C1 segment of cervical spinal cord (tissue), 14 donors: ENCODE measurements around the gene REC8.
A peak's percentile ranks its signal among the peaks of the same experiment; 100 is the strongest.
"Not testable (repeated sequence)": the region's sequence is repeated elsewhere in the genome, so short reads cannot be mapped to it uniquely, and the experiment has no call there.

Experiments
- DNase-seq, 14 donors: peaks; one replicate each; lab custom pipeline; 2025; lab: John Stamatoyannopoulos, UW

Gene REC8

DNA sequence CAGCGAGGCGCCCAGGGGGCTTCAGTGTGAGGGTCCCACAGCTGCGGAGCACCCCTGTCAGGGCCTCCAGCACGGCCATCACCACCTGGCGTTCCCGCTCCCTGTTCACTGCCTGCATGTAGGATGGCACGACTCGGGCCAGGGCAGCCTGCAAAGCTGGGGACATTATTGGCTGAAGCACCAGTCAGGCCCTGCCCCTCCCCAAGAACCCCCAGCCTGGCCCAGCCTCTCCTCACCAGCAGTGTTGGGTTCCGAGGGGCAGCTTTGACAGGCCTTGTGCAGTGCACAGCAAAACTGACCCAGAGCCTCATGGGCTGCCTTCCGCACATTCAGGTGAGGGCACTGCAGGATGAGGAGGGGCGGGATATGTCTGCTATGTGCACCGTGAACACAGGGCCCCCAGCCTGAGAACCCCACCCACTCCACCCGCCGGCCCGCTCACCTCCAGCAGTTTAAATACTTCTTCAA lies 11.2 kb downstream of the REC8 start:
- no peak for DNase-seq

DNA sequence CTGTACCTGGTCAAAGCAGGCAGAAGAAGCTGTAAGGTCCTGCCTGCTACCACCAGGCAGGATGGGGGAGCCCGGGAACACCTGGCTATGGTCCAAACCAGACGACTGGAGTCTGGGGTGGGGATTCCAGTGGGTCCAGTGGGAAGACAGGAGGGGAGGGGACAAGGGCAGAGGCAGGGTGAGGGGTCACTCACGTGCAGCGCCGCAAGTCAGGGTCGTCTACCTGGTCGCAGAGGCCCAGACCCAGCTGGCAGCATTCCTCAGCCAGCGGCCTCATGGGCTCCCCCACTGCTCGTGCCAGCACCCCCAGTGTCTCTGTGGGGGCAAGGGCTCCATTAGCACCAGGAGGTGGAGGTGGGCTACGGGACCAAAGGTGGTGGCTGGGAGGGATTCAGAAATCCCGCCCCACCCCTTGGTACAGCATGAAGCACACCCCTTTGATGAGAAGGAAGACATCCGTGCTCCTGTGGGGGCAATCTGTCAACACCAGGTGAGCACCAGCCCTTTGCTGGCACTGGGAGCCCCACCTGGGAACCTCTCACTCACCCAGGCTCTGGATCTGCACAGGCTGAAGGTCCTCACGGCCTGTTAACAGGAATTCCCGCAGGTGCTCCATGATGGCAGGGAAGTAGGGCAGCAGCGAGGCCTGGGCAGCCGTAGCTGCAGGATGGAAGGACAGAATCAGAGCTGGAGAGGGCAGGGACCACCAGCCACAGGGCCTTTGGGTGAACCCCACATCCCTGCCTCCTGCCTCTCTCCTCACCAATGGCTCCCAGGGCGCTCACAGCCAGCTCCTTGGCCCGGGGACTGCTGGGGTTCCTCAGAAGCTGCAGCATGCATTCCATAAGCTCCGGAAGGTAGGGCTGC lies 12.5 kb downstream of the REC8 start:
- no peak for DNase-seq

DNA sequence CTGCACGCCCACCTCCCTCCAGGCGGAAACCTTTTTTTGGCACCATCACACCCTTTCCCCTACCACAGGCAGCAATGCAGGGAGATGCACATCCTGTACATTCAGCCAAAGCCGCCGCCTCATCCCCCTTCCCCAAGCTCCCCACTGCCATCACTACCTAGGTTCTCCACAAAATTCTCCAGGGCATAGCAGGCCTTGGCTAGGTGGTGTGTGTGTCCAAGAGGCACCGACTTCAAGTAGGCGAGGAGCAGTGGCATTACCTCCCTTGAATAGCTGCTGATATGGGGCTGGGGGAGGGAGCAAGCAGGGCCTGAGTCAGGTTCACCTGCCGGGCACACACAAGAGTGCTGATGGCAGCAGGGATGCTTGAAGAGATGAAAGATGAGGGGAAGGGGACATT lies 13.1 kb downstream of the REC8 start:
- no peak for DNase-seq

DNA sequence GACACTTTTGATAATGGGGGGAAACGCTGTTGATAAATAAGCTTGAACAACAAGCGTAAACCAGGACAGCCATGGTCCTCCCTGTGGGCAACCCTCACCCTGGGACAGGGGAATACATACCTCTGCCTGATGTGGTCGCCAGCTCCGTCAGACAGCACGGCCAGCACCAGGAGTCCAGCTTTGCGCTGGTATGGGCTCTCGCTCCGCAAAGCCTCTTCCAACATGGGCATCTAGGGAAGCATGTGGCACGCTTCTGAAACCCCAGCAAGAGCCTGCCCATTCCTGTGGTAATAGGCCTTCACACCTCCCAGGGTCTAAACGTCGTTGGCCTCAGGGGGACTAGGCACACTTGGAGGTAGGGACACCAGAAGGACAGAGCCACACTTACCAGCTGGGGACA lies 13.9 kb downstream of the REC8 start:
- no peak for DNase-seq

DNA sequence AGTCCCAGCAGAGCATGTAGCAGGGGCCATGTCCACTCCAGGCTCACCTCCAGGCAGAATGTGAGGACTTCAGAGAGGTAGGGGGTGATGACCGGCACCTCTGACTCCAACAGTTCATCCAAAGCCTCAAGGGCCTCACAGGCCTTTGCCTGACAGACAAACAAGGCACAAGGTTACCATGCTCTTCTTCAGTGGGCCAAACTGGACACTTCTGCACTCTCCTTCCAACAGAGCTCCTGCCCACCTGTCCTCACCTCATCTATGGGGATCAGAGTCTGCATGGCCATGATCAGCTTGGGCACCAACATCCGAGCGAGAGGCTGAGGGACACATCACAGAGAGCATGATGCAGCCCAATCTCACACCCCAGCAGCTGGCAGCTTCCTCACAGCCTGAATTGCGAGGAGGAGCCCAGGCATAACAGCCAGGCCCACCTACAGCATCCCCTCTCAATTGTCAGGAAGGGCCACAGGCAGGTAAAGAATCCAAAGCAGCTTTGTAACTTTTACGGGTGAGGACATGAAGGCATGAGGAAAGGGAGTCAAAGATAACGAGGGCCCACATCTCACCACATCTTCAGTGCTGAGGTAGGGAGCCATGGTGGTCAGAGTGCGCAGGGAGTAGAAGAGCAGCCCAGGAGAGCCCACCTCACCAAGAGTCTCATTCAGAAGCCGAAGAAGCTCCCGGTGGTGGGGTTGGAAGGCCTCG lies 15.1 kb downstream of the REC8 start:
- no peak for DNase-seq

DNA sequence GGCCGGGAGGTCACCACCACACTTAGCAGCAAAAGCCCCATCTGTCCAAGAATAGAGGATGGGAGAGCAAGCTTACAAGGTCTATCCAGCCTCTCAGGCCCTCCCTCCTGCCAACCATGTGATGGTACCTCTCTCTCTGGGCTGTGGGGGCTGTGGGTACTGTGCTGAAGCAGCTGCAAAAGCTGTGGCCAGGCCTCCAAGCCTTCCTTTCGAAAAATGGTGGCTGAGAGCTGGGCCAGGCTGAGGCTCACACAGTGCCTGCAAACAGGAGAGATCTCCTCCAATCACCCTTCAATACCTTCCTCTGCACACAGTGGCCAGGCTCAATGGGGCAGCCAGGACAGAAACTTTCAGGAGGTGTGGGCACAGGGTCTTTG lies 15.6 kb downstream of the REC8 start:
- no peak for DNase-seq

DNA sequence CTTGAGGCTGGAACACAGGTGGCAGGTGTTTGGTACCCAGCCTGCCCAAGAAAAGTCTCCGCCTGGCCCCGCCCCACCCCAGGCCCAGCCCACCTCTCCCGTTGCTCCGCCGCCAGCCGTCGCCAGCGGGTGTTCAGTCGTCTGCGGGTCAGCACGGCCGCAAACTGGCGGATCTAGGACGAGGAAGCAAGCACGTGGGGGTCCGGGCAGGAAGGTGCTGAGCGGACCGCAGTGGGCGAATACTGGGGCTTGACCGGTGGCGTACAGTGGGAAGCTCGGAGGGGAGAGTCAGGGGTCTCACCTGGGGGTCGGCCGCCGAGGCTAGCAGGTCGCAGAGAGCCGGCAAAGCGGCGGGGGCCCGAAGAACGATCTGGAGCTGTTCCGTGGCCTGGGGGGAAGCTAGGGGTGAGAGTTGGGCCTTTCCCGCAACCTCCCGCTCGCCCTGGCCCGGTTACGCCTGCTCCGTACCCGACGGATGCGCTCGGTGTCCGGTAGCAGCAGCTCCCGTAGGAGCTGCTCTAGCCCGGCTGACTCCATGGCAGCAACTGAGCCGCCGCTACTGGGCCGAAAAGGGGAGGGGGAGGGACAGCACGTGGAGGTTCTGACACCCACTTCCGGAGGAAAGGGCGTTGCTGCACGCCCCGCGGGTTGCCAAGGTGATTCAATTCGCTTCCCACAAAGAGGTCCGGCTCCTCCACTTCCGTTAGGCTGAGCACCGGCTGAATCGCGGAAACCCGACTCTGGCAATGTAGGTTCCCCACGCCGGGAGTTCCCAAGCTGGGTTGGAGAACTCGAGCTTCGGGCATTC lies 16.6 kb downstream of the REC8 start, which contains the start of gene IPO4:
Gene IPO4 (minus strand): TSS at position 566 of the 808 bp plus-strand sequence. CDS start 29 bp downstream, at position 537.
- peak; percentile 51 to 96 (median 88) for DNase-seq

DNA sequence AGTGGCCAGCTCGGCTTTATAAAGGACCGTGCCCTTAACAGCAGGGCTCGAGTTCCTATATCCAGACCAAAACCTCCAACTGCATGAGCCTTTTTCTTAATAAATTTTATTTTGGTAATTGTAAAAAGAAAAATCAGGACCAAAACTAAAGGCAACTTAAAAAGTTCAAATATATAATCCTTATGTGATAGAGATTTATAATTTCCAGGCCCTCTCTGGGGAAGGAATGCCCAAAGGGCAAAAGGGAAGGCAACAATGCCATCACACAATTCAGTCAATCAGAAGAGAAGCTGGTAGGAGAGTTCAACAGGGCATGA lies 17.1 kb downstream of the REC8 start:
- no peak for DNase-seq

DNA sequence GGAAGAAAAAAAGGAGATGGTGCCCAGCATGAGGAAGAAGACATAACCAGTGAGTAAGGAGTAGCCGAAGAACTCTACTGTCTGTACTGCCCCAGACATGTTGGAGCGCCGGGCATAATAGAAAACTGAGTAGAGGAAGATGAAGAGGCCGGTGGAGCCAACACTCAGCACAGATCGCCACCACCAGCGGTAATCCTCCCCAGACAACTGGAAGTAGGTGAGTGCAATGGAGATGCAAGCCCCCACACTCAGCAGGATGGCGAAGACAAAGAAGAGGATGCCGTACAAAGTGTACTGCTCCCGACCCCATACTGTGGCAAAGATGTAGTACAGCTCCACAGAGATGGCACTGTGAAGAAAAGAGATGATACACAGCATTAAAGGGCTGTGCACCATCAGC lies 17.6 kb downstream of the REC8 start:
- DNase-seq: no peak

DNA sequence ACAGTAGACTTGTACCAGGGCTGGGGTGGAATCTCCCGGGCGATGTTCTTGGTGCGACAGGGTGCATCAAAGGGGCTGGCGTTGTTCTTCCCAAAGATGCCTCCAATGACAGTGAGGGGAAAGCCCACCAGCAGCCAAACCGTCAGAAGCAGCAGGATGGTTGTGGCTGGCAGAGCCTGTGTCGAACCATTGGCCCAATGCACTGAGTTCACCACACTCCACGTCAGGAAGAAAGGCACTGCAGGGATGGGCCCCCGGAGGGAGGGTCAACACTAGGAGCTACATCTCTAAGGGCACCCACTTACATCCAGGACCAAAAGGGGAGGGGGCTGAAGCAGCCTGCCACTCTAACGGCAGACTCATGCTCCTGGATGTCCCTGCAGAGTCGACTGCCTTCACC lies 18.5 kb downstream of the REC8 start:
- DNase-seq: no peak

DNA sequence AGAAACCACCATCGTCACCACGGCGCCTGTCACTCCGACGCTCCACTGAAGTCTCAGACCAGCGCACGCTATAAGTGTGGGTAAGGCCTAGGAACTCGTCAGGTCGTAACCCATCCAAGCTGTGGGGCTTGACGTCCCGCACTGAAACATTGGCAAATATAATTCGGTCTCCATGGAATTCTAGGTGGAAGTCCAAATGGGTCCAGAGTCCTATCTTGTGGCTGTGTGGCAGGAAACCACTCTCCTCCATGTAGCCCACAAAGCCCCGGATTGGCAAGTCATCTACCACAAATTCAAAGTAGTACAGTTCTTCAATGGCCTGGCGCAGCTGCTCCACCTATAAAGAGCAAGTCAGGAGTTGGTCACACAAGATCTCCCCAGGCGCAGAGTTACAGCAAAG lies 21.1 kb downstream of the REC8 start:
- DNase-seq: no peak

DNA sequence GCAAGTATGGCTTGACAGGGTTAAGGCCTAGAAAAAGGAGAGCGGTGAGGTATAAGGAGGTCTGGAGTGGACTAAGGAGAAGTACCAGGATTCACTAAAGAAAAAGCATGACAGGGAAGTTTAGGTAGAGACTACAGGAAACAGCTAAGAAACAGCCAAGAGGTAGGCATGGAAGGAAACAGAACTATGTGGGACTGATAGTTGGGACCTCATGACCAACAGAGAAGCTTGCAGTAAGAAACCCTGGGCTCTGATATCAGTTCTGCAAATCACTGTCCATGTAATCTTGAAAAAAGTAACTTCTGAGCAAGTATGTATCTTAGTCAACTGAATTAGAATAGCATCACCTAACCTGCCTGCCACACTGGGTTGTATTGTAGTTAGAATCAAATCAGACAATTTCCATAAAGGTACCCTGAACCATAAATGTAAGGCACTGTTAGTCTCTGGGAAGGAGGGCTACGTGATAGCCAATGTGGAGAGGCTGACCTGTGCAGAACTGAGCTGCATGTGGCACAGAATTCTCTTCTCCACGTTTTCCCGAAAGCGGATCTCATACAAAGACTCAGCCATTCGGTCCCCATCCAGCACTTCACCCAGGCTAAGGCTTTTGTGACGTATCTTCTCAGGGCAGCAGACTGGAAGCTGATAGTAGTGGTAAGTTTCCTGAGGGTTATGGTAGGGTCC lies 22.4 kb downstream of the REC8 start:
- no peak for DNase-seq

DNA sequence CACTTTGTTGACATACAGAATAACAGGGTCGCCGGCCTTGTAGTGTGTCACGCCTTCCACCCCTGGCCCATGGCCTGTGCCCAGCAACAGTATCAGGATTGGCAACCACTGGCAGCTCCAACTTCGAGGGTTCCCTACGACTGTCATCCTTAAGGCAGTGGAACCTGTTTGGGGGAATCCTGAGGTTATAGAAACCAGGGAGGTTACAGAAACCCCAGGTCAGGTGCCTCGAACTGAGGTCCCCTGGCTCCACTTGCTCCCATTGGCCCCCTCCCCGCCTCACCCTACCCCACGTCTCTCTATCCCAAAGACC lies 22.9 kb downstream of the REC8 start:
- peak in 1 of 14 donors; percentile 43 for DNase-seq

DNA sequence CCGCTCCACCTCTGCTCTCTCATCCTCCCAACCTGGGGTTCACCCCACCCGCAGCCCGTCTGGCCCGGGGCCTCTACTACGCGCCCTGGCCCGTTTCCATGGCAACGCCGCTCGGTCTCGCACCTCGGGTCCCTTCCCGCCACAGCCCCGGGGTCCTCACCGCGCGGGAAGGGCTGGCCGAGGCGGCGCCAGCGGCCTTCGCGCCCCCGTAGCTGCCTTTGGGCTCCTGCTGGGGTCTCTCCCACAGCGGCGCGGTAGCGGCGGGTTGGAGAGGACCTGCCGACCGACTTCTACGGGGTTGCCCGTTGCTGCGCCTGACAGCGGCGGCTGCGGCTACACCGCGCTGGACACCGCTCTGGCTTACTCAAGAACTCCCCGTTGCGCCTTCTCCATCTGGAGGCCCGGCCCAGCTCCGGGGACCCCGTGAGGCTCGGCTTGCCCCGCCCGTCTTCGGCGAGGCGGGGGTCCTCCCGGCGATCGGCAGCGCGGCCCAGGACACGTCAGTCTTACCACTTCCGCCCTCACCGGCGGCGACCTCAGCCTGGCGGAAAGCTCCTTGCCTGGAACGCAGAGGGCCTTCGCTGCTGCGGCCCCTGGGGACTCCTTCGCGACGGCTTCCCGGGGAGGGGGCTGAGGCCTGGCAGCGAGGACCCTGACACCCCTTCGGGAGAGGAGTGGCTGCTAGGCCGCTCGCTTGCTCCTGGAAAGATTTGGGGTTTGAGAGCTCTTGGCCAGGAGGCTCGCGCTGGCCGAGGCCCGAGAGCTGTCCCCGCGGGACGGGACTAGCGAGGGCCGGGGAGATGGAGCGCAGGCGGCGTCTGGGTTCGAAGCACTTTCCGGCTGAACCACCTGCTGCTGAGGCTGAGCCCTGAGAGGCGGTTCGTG lies 23.5 kb downstream of the REC8 start, which contains the start of gene TM9SF1:
Gene TM9SF1 (minus strand): TSS at position 256 of the 885 bp plus-strand sequence. CDS start 422 bp downstream, outside the sequence.
- peak in 13 of 14 donors; percentile 44 to 90 (median 72) for DNase-seq

DNA sequence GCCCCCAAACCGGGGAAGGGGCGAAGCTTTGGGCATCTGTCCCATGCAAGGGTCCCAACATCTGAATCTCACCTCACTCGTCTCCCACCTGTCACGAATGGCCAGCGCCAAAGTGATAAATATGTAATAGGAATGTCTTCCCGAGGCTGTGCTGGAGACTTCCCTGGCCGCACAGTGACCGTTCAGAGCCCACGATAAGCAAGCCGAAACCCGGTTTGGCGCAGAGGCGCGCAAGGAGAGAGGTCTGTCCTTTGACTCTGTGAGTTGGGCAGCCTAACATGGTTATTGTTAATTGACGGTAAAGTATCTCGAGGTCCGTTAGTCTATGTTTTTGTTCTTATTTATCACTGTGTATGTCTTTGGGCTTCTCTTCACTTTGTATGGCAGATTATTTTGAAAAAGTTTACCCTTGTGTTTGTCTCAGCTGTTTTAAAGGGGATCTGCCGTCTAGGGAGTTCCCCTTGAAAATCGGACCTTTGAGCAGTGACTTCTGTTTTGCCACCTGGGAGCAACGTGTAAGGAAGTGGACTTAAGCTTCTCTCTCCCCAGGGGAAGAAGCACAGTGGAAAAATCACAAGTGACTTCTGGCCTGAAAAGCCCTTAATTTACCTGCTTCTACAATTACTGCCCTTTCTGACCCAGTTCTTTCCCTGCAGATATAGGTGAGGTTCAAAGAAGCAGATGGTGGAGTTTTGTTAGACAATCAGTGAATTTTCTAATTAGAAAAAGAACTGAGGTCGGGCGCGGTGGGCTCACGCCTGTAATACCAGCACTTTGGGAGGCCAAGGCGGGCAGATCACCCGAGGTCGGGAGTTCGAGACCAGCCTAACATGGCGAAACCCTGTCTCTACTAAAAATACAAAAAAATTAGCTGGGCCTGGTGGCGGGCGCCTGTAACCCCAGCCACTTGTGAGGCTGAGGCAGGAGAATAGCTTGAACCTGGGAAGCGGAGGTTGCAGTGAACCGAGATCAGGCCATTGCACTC lies 24.5 kb downstream of the REC8 start:
- peak in 1 of 14 donors; percentile 32 for DNase-seq

DNA sequence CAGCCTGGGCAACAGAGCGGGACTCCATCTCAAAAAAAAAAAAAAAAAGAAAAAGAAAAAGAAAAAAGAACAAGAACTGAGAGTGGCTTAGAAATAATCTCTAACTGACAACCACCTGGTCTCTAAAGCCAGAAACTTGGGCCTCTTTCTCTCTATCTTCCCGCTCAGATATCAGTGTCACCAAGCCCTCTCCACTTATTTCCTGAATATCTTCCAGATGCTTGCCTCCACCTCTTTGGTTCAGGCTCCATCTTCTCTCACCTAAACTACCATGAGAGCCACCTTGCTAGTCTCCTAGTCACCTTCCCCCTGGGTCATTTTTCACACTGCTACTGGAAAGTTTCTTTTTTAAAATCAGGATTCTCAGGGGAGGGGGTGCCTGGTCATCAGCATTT lies 25.2 kb downstream of the REC8 start:
- no peak for DNase-seq

DNA sequence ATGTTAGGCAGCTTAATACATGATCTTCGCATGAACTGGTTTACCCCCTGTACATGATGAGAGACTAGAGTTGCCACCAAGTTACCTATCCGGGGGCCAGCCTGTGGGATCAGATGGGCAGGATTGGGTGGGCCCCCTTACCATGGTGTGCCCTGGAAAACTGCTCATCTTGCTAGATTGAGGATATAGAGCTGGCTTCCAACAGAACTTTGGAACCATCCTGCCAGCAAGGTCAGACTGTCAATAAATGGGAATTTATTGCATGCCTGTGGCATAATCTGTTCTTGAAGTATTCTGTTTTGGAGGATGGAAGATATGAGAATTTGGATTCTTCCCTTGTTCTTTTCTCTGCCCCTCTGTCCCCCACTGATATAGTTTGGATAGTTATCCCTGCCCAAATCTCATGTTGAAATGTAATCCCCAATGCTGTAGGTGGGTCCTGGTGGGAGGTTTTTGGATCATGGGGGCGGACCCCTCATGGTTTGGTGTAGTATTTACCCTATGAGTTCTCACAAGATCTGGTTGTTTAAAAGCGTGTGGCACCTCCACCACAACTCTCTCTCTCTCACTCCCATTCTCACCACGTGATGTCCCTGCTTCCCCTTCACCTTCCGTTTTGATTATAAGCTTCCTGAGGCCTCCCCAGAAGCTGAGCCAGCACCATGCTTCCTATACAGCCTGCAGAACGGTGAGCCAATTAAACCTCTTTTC lies 27.1 kb downstream of the REC8 start:
- DNase-seq: no peak

DNA sequence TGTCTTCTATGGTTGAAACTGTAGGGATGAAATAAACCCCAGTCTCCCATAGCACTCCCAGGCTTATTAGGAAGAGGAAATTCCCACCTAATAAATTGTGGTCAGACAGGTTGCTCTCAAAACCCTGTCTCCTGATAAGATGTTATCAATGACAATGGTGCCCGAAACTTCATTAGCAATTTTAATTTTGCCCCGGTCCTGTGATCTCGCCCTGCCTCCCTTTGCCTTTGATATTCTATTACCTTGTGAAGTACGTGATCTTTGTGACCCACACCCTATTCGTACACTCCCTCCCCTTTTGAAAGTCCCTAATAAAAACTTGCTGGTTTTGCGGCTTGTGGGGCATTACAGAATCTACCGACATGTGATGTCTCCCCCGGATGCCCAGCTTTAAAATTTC lies 30.7 kb downstream of the REC8 start:
- not testable (repeated sequence) for DNase-seq
